Activated T-helper 1 cell treated with anti-CD3 and anti-CD28 coated beads, Interleukin-12 subunit alpha, Interleukin-12 subunit beta, Interleukin-2, Interleukin-4 antibody, amounts not matched to agents 30 ng/mL and 10 ng/mL and 1 ng/mL, durations not matched to agents 14 hours and 24 hours and 36 hours (primary cell): Measurements from ENCODE around the gene DYNC1H1. TPM values are rescaled to one million over a fixed set of nuclear protein-coding genes. Genes with fewer than 3 reads are reported as not detected.

Experiments used
- total RNA-seq: library from RNA; stranded (reverse); gene quantifications from 2 replicates; pipeline ENCODE4 v1.2.3, GENCODE V29; 2022

DYNC1H1 gene
- total RNA-seq, 1 donor from 2014 or later = 241 TPM

Other genes with a start within 250 kb of the DYNC1H1 start
- gene PPP2R5C, start 202.9 kb upstream of the DYNC1H1 start, total RNA-seq = 157 and 166 TPM in 2 replicates
- gene HSP90AA1, start 122.5 kb downstream of the DYNC1H1 start, total RNA-seq = 993 and 995 TPM in 2 replicates
- 33.9 and 34.2 TPM in 2 replicates for gene WDR20, start 175.3 kb downstream of the DYNC1H1 start, total RNA-seq